ENCODE data around the gene TMX3.

DNA sequence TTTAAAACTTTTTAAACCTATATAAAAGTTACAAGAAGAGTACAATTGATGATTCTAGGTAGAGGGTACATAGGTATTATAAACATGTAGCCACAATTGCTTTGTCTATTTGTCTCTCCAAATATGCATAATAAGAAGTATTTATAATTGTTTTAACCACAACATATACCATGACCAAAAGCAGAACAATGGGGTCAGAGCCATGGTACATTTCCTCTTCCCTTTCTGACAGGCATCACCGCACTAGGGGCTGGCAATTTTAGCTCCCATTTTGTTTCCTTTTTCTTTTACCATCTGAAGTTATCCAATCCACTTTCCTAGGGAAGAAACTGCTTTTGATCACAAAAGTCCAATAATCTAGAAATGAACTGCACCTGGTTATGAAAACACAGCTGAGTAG lies 49.3 kb downstream of the TMX3 start:
- no peak for TF ChIP-seq LEF1 (IDR thresholded peaks at IDR 0.05; ENCODE audit: borderline replicate concordance)
- no peak for TF ChIP-seq TARDBP (IDR thresholded peaks at IDR 0.05)
- no peak for TF ChIP-seq HDGF (IDR thresholded peaks at IDR 0.05; ENCODE audit: borderline replicate concordance)
- TF ChIP-seq CTBP1 (IDR thresholded peaks at IDR 0.05; ENCODE audit: borderline replicate concordance) = no peak
- TF ChIP-seq, protein P1, sequence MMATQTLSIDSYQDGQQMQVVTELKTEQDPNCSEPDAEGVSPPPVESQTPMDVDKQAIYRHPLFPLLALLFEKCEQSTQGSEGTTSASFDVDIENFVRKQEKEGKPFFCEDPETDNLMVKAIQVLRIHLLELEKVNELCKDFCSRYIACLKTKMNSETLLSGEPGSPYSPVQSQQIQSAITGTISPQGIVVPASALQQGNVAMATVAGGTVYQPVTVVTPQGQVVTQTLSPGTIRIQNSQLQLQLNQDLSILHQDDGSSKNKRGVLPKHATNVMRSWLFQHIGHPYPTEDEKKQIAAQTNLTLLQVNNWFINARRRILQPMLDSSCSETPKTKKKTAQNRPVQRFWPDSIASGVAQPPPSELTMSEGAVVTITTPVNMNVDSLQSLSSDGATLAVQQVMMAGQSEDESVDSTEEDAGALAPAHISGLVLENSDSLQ (IDR thresholded peaks at IDR 0.05) = no peak
- no peak for TF ChIP-seq ELF4 (IDR thresholded peaks at IDR 0.05)
- no peak for TF ChIP-seq FOXA1 (IDR thresholded peaks at IDR 0.05)
- TF ChIP-seq SP1 (IDR thresholded peaks at IDR 0.05) = no peak
- TF ChIP-seq FOXK2 (IDR thresholded peaks at IDR 0.05) = no peak
- no peak for TF ChIP-seq NFRKB (IDR thresholded peaks at IDR 0.05)

Measured in HEK293T (cell line).